OCI-LY1 (cell line): ENCODE measurements around the gene GDF10.

Experiments used
- H2AFZ ChIP-seq: fragments of 200-600 bp; sonication (generic), shearing (Covaris generic); 2 replicates; pipeline ENCODE4 v1.6.0; 2014; ENCODE audit warnings: antibody characterized with exemption, mild to moderate bottlenecking, low read length
- H3F3A ChIP-seq: fragments of 200-600 bp; sonication (generic), shearing (Covaris generic); 2 replicates; pipeline ENCODE4 v1.6.0; 2014; ENCODE audit warnings: mild to moderate bottlenecking, antibody characterized with exemption, low read length, moderate library complexity; ENCODE audit not compliant: insufficient read depth
- H3K27ac ChIP-seq: fragments of 200-600 bp; sonication (generic); 2 replicates; pipeline ENCODE4 v1.5.1; 2014; ENCODE audit warnings: low read length, mixed run types, mild to moderate bottlenecking, low read depth; ENCODE audit not compliant: poor library complexity, severe bottlenecking
- H3K27me3 ChIP-seq: fragments of 200-600 bp; sonication (generic); 2 replicates; pipeline ENCODE4 v1.6.0; 2014; ENCODE audit warnings: antibody characterized with exemption, mild to moderate bottlenecking, low read length, moderate library complexity; ENCODE audit not compliant: insufficient read depth
- H3K36me3 ChIP-seq: fragments of 200-600 bp; sonication (generic); 2 replicates; pipeline ENCODE4 v1.6.1; 2014; ENCODE audit warnings: mild to moderate bottlenecking, antibody characterized with exemption, low read length, moderate library complexity, mixed read lengths; ENCODE audit not compliant: insufficient read depth
- H3K4me1 ChIP-seq: fragments of 200-600 bp; sonication (generic); 2 replicates; pipeline ENCODE4 v1.5.1; 2014; ENCODE audit warnings: mild to moderate bottlenecking, low read length, moderate library complexity; ENCODE audit not compliant: insufficient read depth, severe bottlenecking
- H3K4me2 ChIP-seq: fragments of 200-600 bp; sonication (generic), shearing (Covaris generic); 2 replicates; pipeline ENCODE4 v1.6.1; 2014; ENCODE audit warnings: low read length
- H3K4me3 ChIP-seq: fragments of 200-600 bp; sonication (generic); 2 replicates; pipeline ENCODE4 v1.5.1; 2014; ENCODE audit warnings: low read length, low read depth, mild to moderate bottlenecking, mixed read lengths; ENCODE audit not compliant: poor library complexity, severe bottlenecking
- H3K79me2 ChIP-seq: fragments of 200-600 bp; shearing (Covaris generic); 2 replicates; pipeline ENCODE4 v1.6.1; 2016; ENCODE audit warnings: mixed run types, low read length, mixed read lengths; ENCODE audit not compliant: insufficient read depth
- H3K9ac ChIP-seq: fragments of 200-600 bp; sonication (generic), shearing (Covaris generic); 2 replicates; pipeline ENCODE4 v1.6.1; 2014; ENCODE audit warnings: mild to moderate bottlenecking, low read length, mixed read lengths
- H3K9me2 ChIP-seq: fragments of 200-600 bp; sonication (generic), shearing (Covaris generic); 2 replicates; pipeline ENCODE4 v1.6.1; 2014; ENCODE audit warnings: low read depth, mild to moderate bottlenecking, low read length, mixed read lengths
- H3K9me3 ChIP-seq: fragments of 200-600 bp; shearing (Covaris generic); 2 replicates; pipeline ENCODE4 v1.6.1; 2014; ENCODE audit warnings: low read length, mixed read lengths
- H4K20me1 ChIP-seq: fragments of 200-600 bp; sonication (generic), shearing (Covaris generic); 2 replicates; pipeline ENCODE4 v1.6.0; 2016; ENCODE audit warnings: mild to moderate bottlenecking, low read length; ENCODE audit not compliant: insufficient read depth
- EZH2 ChIP-seq: fragments of 200-600 bp; sonication (generic), shearing (Covaris generic); IDR thresholded peaks from 2 replicates; pipeline ENCODE4 v1.8.0; 2017; ENCODE audit warnings: borderline replicate concordance, mixed run types, mild to moderate bottlenecking, antibody characterized with exemption, low read length, moderate library complexity, mixed read lengths
- TF ChIP-seq, protein P1 (sequence below): fragments of 200-600 bp; sonication (generic), shearing (Covaris generic); IDR thresholded peaks from 2 replicates; pipeline ENCODE4 v1.5.1; 2017; ENCODE audit warnings: mild to moderate bottlenecking, antibody characterized with exemption, low read length, moderate library complexity, mixed read lengths

The GDF10 gene

DNA sequence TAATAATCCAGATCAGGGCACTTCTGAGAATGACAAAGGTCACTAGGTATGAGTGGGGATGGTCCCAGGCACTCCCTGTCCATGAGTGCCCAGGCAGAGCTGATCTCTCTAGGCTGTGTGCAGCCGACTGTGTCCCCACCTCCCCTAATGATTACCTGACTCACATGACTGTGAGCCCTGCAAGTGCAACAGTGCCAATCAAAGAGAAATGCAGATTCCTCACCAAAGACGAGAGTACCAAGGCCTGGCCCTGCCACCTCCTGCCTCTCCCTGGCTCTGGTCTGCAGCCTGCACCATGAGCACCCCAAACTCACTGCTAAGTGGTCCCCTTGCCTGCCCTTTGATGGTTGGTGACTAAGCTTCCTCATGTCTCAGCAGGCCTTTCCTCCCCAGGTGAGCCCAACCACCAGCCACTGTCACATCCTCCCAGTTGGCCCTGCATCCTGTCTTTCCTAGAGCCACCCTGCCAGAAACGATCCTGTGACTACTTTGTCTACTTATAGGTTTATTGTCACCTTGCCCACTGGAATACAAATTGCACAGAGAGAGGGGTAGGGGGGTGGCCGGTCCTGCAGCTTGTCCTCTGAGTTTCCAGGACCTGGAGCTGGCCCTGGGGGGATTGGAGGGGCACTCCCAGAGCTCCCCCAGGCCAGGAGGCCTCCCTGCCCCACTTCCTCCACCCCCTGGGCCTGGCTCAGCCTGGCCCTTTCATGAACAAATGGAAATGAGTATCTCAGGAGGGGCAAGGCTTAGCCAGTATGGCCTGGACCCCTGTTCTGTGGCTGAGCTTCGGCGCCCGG, 22.4 kb upstream of the GDF10 start:
- no peak overlapping the region for H3K4me2 ChIP-seq

DNA sequence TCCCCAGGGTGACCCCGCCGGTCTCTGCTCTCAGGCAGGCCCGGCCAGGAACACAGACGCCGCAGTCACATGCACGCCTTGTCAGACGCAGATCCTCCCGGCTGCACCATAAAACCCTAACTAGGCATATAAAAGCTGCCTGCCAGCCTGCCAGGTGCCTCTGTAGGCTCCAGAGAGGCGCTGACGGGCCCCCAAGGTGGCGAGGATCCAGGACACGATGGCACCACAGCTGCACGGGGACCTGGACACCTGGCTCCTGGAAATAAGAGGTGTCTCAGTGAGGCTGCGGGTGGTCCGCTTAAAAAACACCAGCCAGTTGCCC, 21.9 kb upstream of the GDF10 start:
- Histone ChIP-seq H3K27me3 (no peaks in the 10 kb centered on the region), H2AFZ (no peak overlapping the region), H3K36me3 (no peaks in the 10 kb centered on the region; the same call in 1 of the 2 replicates), H3K4me3 (no peak overlapping the region), H3K9me3 (0 out of 2 replicates have a peak, but pooled peaks cover 2% of the 10 kb centered on the region), H4K20me1 (no peaks in the 10 kb centered on the region), H3K4me2 (no peak overlapping the region), H3K4me1 (no peaks in the 10 kb centered on the region), H3K27ac (no peak overlapping the region), H3F3A (no peaks in the 10 kb centered on the region), H3K79me2 (no peaks in the 10 kb centered on the region), H3K9me2 (no peaks in the 10 kb centered on the region), H3K9ac (no peak overlapping the region)
- TF ChIP-seq EZH2: no peak
- TF ChIP-seq, protein P1, sequence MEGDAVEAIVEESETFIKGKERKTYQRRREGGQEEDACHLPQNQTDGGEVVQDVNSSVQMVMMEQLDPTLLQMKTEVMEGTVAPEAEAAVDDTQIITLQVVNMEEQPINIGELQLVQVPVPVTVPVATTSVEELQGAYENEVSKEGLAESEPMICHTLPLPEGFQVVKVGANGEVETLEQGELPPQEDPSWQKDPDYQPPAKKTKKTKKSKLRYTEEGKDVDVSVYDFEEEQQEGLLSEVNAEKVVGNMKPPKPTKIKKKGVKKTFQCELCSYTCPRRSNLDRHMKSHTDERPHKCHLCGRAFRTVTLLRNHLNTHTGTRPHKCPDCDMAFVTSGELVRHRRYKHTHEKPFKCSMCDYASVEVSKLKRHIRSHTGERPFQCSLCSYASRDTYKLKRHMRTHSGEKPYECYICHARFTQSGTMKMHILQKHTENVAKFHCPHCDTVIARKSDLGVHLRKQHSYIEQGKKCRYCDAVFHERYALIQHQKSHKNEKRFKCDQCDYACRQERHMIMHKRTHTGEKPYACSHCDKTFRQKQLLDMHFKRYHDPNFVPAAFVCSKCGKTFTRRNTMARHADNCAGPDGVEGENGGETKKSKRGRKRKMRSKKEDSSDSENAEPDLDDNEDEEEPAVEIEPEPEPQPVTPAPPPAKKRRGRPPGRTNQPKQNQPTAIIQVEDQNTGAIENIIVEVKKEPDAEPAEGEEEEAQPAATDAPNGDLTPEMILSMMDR: no peak

More for the DNA sequence above, 22.4 kb upstream of the GDF10 start:
- H4K20me1 ChIP-seq: no peaks in the 10 kb centered on the region
- H3K36me3 ChIP-seq: no peaks in the 10 kb centered on the region; the same call in 1 of the 2 replicates
- no peaks in the 10 kb centered on the region for H3K27me3 ChIP-seq
- H3K4me1 ChIP-seq: no peaks in the 10 kb centered on the region
- TF ChIP-seq EZH2: no peak
- TF ChIP-seq, protein P1: no peak
- no peaks in the 10 kb centered on the region for H3F3A ChIP-seq
- H2AFZ ChIP-seq: no peak overlapping the region
- no peak overlapping the region for H3K9ac ChIP-seq
- no peak overlapping the region for H3K27ac ChIP-seq
- no peaks in the 10 kb centered on the region for H3K9me2 ChIP-seq
- H3K79me2 ChIP-seq: no peaks in the 10 kb centered on the region
- no peak overlapping the region for H3K4me3 ChIP-seq
- H3K9me3 ChIP-seq: 0 out of 2 replicates have a peak, but pooled peaks cover 2% of the 10 kb centered on the region

DNA sequence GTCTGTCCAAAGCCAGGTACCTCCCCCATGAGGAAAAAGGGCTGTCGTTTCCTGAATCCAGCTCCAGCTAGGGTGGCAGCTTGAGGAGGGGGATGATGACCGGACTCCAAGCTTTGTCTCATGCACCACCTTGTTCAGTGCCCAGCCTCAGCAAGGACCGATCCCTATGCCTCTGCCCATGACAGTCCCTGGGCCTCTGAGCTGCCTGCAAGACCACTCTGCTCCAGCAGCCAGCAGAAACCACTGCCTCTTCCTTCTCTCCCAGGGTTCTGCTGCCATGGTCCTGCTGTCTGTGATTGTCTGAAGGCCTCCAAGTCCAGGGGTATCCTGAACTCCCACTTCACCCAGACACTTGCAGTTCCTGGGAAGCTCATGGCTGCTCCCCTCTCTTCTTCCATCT, 21.3 kb upstream of the GDF10 start:
- Histone ChIP-seq H3K9ac (no peak overlapping the region), H3K27me3 (no peaks in the 10 kb centered on the region), H4K20me1 (no peaks in the 10 kb centered on the region), H3K9me2 (no peaks in the 10 kb centered on the region), H3K4me3 (no peak overlapping the region), H3K4me1 (no peaks in the 10 kb centered on the region), H3F3A (no peaks in the 10 kb centered on the region), H2AFZ (no peak overlapping the region), H3K4me2 (no peak overlapping the region), H3K36me3 (no peaks in the 10 kb centered on the region), H3K27ac (no peak overlapping the region), H3K79me2 (no peaks in the 10 kb centered on the region), H3K9me3 (no peaks in the 10 kb centered on the region)
- TF ChIP-seq EZH2: no peak
- TF ChIP-seq, protein P1: no peak
